ENCODE data around the gene KIF25.
"Not testable (repeated sequence)": the region's sequence is repeated elsewhere in the genome, so short reads cannot be mapped to it uniquely, and the experiment has no call there.

The KIF25 gene

DNA sequence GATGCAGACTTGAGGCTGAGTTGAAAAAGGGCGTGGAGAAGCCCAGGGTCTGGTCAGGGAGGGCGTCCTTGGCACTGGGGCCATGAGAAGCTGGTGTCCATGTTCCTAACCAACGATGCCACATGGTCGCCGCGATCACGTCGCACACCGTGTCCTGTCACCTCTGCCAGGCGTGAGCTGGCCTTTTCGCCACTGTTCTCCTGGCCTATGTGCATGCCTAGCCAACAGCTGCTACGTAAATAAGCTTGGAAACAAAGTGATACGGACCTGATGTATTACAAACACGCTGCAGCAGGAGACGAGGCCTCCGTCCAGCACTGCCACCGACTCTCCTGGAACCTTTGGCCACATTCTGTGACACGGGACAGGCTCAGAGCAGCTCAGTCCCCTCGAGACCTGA lies 22.0 kb upstream of the KIF25 start:
- no peak for DNase-seq (ENCODE audit: low read depth)

DNA sequence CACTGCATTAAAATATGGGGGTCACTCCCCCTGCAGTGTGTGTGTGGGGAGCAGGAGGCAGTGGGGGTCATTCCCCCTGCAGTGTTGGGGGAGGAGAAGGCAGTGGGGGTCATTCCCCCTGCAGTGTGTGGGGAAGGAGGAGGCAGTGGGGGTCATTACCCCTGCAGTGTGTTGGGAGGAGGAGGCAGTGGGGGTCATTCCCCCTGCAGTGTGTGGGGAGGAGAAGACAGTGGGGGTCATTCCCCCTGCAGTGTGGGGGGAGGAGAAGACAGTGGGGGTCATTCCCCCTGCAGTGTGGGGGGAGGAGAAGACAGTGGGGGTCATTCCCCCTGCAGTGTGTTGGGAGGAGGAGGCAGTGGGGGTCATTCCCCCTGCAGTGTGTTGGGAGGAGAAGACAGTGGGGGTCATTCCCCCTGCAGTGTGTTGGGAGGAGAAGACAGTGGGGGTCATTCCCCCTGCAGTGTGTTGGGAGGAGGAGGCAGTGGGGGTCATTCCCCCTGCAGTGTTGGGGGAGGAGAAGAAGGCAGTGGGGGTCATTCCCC lies 21.3 kb upstream of the KIF25 start:
- not testable (repeated sequence) for DNase-seq (ENCODE audit: low read depth)

DNA sequence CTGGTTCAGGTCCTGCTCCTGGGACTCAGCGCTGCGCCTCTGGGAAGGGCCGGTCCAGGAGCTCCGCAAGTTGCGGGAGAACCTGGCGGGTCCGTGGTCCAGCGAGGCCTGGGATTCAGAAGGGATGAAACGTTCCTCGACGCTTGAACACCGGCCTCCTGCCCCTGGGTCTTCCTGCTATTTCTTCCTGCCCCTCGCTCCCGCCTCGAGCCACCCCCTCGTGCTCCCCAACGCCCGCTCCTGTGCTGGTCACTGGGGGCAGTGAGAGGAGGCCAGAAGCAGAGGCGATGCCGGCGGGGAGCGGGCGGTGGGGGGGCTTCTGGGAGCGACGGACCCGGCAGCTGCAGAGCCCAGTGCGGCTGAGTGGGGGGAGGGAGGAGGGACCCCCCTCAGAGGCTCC lies 20.8 kb upstream of the KIF25 start:
- DNase-seq (ENCODE audit: low read depth), result no peak

DNA sequence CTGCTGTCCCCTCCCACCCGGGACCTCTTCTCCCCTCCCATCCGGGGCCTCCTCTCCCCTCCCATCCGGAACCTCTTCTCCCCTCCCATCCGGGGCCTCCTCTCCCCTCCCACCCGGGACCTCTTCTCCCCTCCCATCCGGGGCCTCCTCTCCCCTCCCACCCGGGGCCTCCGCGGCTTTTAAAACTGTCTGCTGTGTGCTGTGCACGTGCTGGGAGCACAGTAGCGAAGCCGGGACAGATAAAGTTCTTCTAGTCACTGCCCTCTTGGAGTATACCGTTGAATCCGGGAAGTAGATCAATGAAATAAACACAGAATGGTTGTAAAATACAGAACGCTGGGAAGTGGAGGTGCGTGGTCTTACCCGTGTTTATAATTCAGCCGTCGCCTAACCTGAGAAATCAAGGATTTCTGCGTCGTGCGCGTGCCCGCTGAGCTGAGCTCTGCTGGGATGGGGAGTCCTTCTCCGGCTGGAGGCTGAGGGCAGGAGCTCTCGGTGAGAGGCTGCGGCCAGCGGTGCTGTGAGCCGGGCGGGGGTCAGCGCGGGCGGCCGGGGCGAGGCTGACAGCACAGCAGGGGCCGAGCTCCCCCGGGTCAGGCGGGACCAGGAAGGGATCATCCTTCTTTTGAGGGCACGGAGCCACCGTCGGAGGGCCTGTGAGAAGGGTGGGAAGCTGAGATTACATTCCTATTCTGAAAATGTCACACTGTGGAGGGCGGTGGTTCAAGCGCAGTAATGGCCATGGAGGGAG lies 19.6 kb upstream of the KIF25 start:
- no peak for DNase-seq (ENCODE audit: low read depth)

DNA sequence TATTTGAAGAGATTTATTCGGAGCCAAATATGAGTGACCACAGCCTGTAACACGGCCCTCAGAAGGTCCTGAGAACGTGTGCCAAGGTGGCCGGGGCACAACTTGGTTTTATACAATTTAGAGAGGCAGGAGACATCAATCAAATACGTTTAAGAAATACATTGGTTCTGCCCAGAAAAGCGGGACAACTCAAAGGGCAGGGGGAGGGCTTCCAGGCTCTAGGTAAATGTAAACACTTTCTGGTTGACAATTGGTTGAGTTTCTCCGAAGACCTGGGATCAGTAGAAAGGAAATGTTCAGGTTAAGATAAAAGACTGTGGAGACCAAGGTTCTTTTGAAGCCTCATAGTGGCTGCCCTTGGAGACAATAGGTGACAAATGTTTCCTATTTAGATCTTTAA lies 18.9 kb upstream of the KIF25 start:
- no peak for DNase-seq (ENCODE audit: low read depth)

DNA sequence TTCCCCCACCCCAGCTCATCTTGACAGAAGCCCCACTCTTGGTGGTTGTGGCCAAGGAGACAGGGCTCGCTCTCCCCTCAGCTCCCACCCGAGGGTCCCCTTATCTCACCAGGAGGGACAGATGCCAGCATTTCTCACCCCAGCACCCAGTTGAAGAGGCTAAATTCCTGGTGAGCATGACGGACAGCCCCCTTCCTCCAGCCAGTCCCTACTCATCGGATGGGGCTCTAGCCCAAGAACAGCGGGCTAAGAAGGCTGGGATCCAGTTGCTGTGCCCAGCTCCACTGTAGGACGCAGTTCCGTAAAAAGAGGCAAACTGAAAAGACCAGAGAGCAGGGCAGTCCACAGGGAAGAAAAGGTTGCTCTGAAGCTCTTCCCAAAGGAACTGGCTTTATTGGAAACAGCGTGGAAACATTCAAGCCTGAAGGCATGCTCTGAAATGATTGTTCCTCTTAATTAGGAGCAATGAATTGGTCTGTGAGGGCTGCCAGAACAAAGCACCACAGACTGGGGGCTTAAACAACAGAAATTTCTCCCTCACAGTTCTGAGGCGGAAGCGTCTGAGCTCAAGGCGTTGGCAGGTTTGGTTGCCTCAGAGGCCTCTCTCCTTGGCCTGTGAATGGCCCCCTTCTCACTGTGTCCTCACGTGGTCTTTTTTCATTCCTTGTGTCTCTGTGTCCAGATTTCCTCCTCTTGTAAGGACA lies 17.9 kb upstream of the KIF25 start:
- no peak for DNase-seq (ENCODE audit: low read depth)

DNA sequence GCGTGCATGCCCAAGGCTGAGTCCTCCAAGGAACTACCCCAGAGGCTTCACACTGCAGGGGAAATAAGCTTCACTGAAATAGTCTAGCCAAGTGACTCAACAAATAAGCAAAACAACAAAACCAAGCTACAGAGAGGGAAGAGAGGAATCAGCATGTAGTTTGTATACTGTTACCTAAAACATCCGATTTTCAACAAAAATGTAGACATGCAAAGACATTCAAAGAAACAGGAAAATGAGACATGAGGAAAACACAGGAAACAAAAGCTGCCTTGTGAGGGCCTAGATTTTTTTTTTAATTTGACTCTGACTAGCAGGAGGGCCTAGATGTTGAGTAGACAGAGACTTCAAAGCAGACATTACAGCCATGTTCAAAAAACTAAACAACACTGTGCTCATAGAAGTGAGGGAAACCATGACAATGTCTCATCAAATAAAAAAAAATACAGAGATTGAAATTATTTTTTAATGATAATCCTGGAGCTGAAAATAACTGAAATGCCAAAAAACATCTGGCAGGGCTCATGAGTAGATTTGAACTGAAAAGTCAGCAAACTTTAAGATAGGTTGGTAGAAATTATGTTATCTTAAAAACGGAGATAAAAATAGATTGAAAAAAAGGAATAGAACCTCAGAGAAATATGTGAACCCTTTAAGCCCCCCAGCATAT lies 16.4 kb upstream of the KIF25 start:
- DNase-seq (ENCODE audit: low read depth), result no peak

DNA sequence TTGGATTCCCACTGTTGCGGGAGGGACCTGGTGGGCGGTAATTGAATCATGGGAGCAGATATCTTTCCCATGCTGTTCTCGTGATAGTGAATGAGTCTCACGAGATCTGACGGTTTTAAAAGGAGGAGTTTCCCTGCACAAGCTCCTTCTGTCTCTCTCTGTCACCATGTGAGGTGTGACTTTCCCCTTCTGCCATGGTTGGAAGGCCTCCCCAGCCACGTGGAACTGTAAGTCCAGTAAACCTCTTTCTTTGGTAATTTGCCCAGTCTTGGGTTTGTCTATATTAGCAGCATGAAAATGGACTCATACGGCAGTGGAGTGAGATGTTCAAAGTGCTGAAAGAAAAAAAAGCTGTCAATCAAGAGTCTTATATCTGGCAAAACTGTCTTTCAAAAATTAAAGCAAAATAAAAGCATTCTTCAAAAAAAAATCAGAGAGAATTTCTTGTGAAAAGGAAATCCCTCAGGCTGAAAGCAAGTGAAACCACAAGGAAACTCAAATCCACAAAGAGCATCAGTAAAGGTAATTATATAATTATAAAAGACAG lies 15.5 kb upstream of the KIF25 start:
- DNase-seq (ENCODE audit: low read depth), result no peak

DNA sequence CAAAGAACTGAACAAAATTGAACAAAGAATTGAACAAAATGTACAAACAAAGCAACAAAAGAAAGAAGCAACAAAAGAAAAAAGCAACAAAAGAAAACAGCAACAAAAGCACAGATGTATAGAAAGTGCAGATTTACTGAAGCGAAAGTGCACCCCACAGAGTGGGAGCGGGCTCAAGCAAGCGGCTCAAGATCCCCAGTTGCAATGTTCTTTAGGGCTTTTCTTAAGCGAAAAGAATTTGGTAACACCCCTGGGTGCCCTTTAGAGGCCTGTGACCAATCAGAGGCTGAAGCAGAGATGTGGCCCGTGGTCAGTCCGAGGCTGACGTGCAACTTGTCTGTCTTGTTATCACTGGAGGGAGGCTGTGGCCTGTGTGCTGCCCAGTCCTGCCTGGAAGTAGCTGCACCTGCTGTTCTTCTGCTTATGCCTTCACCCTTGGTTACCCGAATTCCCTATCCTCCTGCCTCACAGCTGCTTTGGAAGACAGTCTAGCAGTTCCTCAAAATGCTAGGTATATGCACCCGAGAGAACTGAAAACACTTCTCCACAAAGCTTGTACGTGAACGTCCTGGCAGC lies 13.2 kb upstream of the KIF25 start:
- no peak for DNase-seq (ENCODE audit: low read depth)

DNA sequence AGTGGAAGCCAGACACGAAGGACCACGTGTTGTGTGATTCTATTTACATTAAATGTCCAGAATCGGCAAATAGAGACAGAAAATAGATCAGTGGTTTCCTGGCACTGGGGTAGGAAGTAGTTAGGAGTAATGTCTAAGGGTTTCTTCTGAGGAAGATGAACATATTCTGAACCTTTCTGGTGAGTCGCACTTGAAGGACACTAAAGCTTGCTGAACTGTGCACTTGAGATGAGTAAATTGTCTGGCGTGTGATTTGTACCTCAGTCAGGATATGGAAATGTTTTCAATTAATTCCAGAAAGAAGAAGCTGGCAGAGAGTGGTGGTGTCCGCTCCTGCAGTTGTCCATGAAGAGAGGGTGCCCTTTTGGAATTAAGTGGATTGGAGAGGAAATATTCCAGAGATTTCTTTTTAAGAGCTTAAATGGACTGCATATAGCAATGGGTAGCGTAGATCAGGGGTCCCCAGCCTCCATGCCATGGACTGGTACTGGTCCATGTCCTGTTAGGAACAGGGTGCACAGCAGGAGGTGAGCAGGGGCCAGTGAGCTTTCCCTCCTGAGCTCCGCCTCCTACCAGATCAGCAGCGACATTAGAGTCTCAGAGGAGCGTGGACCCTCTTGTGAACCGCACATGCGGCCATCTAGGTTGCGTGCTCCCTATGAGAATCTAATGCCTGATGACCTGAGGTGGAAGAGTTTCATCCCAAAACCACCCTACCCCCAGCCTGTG lies 12.4 kb upstream of the KIF25 start:
- no peak for DNase-seq (ENCODE audit: low read depth)

DNA sequence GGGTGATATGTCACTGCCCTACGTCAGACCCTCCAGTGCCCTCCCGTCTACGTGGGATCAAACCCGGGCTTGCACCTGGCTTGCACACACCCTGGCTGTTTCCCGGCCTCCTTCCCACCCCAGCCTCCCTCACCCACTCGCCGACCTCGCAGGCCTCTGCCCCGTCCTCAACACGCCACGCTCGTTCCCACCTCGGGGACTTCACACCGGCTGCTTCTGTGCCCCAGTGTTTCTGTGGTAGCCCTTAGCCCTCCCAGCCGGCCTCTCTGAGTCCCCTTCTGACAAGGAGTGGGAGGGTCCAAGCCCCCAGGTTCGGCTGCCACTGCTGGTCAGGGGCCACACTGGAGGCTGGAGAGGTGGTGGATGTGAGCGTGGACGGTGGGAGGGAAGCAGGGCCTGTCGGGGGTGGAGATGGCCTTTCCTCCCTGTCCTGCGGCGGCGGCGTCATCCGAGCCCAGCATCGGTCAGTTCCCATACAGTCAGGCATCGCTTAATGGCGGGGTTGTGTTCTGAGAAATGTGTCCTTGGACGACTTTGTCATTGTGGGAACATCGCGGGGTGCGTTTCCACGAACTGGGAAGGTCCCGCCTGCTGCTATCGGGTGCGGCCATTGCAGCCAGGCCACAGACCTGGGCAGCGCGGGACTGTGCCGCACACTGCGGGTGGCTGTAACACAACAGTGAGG lies 11.4 kb upstream of the KIF25 start:
- DNase-seq (ENCODE audit: low read depth), result no peak

DNA sequence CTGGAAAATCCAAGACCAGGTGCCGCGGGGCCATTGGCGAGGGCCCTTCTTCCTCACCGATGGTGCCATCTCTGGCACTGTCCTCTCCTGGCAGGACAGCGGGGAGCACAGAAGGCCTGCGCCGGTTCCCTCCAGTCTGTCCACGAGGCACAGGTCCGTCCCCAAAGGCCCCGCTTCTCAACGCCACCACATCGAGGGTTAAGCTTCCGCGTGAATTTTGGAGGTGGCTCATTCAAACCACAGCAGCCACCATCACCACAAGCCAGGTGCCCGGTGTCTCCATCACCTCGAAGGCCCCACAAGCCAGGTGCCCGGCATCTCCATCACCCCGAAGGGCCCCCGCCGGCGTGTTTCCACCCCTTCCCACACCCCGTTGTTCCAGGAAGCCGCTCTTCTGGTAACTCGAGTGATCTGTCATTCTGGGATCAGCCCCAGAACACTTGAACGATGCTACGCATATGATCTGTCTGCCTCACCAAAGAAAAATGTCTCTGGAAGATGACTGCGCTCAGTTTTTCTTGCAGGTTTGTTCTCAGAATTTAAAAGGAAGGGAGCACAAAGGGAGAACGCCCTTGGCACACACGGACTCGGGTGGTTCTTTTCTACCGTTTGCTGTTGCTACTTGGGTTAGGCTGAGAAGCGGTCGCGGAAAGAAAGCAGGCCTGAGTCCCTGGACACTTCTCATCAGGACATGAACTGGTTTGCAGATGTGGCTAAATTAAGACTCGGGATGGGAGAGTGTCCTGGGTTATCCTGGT lies 9.9 kb upstream of the KIF25 start:
- no peak for DNase-seq (ENCODE audit: low read depth)

DNA sequence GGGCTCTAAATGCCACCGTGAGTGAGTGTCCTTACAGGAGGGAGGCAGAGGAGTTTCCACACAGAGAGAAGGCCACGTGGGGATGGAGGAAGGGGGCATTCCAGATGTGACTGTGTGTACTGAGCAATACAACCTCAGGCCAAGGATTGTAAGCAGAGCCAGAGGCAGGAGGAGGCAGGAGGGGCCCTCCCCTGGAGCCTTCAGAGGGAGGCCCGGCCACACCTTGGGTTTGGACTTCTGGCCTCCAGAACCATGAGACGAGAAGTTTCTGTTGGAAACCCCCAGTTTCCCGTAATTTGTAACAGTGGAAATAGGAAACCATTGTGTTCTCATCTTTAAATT lies 9.3 kb upstream of the KIF25 start:
- no peak for DNase-seq (ENCODE audit: low read depth)

DNA sequence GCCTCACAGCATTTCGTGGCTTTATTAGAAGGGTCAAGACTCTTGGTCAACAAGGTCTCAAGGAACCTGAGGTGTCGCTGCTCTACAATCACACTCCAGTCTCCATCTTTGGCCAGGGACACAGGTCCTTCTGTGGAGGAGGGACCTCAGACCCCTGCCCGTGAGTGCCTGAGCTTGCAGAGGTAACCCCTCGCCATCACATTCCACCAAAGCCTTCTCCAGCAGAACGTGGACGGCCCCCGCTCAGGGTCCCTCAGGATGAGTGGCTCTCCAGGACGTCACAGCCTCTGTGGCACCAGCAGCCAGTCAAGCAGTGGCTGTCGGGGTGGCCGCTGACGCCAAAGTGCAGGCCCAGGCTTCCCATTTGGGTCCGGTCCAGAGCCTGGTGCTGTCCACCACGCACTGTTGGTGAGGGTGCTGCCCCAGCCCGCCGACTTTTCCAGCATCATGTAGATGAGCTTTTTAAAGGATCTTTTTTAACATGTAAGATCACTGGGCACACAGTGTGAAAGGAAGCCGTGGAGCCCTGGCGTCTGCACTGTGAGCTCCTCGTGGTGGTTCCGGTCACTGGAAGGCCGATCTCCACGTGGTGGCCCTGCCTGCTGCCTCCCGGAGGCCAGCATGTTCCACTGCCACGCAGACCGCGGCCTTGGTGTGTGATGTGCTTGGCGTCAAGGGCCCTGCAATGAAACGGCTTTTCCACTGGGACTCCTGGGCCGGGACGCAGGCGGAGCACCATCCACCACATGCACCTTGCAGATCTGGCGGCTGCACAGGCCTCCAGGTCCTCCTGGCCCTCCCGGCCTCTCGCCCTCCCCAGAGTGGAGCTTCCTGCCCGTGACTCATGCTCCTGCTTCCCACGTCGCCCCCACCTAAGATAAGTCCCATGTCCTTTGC lies 8.3 kb upstream of the KIF25 start:
- no peak for DNase-seq (ENCODE audit: low read depth)

DNA sequence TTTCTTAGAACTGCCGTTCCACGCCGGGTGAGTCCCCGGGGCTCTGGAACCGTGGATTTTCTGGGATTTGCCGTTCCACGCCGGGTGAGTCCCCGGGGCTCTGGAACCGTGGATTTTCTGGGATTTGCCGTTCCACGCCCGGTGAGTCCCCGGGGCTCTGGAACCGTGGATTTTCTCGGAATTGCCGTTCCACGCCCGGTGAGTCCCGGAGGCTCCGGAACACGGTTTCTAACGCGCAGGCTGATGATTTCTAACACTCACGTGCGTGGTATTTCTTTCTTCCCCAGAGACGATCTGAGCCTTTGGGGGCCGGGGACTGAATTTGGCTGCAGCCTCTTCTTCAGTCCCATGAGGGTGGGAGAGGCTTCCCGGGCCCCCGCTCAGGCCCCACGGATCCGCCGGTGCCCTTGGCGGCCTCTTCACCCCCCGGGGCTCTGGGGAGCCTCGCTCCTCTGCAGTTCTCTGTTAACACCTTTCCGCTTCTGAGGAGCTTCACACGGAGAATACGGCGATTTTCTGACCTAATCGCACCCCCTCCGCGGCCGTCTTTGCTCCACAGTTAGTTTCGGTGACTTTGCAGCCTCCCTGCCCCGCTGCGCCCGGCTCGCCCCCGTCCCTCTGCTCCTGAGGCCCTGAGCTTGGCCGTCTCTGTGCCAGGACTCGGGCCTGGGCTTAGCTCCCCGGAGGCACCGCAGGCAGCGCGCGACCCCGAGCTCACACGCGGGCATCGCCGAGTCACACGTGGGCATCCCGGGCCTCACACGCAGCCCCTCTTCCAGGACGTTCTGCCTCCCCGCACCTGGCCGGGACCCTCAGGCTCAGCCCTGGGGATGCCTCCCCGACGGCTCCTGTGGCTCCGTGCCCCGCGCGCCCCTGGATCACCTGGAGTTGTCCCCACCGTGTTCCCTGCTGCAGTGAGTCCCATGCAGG lies 7.2 kb upstream of the KIF25 start:
- DNase-seq (ENCODE audit: low read depth), result no peak

DNA sequence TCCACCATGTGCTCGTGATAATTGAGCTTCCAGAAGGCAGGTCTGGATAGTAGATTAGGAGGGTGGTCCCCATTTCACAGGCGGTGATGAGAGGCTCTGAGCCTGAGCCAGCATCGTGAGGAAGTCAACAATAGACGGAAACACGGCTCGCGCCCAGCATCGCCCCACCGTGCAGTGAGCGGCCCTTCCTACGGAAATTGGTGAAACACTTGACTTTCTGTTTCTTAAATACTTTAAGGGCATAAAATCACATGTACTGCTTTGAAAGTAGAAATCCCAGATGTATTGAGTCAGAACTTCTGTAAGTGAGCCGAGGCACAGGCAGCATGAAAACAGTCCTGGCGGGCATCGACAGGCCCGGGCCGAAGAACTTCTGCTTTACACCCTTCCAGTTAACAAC lies 4.3 kb upstream of the KIF25 start:
- no peak for DNase-seq (ENCODE audit: low read depth)

DNA sequence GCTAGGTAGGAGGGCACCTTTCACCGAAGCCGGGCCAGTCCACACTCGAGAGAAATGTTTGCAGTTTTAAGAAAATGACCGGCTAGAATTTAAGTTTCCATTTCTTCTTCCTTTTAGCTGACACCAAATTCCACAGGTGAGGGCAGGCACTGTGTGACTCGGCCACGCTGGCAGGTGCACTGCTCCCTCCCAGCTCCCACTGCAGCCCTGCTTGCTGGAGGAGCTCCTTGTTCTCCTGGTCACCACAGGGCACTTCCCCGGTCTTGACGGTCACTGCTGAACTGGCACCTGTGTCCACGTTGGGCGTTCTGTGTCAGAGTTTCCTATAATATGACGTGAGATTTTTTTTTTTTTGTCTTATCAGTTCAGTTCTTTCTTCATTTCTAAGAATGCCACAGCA lies 3.6 kb upstream of the KIF25 start:
- DNase-seq (ENCODE audit: low read depth), result no peak

DNA sequence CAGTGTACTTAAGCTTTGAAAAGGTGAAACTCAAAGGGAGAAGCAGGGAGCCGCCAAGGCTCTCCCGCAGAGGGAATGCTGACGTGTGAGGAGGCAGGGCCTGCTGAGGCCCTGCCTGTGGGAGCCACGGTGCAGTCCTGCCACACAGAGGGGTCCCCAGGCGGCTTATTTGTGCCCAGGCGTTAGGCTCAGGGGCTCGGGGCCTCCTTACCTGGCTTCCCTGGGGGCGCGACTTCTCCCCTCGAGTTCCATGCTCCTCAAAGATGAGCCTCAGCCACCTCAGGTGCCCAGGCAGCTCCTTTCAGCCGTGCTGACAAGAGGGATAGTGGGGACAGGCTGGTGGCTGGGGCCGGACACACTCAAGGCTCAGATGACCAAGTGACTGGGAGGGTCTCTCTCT lies 2.2 kb upstream of the KIF25 start:
- DNase-seq (ENCODE audit: low read depth), result no peak
